ENCODE results near the gene NDUFA3.

Gene NDUFA3

GRCh38 chr19:54108496-54108895 is 5.8 kb downstream of the NDUFA3 start:
- DNase-seq, result no peak

GRCh38 chr19:54109651-54110050 is 7.0 kb downstream of the NDUFA3 start:
- no peak for DNase-seq

GRCh38 chr19:54114340-54115108 is 11.9 kb downstream of the NDUFA3 start:
- DNase-seq, result peak in 1 of 2 experiments; percentile 9

GRCh38 chr19:54115109-54116063 is 12.7 kb downstream of the NDUFA3 start, which contains the start of the genes PRPF31 and TFPT:
Gene PRPF31, plus strand, starts transcription at chr19:54115754. Its CDS starts 2,525 bp downstream, at chr19:54118279.
Gene TFPT, minus strand, starts transcription at chr19:54115657. Its CDS starts 388 bp downstream, at chr19:54115269.
- DNase-seq, result peak; percentile 92 to 96

DNA sequence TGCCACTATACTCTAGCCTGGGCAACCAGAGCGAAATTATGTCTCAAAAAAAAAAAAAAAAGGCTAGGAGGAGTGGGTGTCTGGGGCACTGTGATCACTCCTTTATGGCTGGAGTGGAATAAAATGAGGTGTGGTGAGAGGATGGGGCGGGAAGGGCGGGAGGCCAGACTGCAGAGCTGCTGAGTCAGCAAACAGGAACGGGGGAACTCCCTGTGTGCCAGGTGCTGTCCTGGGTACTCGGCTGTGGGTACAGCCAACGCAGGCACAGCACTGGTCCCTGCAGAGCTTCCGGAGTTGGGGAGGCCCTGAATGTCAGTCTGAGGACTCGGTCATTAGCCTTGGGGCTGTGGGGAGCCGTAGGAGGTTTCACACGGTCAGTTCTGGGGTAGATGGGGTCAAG is 18.6 kb downstream of the NDUFA3 start:
- DNase-seq, result no peak

- no peak for DNase-seq
Measured at GRCh38 chr19:54123682-54124081, 21.0 kb downstream of the NDUFA3 start.

DNA sequence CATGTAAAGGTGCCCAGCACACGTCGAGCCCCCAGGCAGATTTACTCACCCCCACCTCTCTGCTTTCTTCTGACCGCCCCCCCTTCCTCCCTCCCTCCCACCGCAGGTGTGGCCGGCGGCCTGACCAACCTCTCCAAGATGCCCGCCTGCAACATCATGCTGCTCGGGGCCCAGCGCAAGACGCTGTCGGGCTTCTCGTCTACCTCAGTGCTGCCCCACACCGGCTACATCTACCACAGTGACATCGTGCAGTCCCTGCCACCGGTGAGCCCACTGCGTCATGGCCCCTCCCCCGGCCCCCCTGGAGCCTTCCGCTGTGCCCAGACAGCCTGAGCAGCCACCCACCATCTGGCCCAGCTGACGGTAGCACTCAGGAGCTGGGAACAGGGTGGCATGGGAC is 21.7 kb downstream of the NDUFA3 start:
- DNase-seq, result no peak

- DNase-seq, result no peak
Measured at GRCh38 chr19:54125713-54126112, 23.1 kb downstream of the NDUFA3 start.

DNA sequence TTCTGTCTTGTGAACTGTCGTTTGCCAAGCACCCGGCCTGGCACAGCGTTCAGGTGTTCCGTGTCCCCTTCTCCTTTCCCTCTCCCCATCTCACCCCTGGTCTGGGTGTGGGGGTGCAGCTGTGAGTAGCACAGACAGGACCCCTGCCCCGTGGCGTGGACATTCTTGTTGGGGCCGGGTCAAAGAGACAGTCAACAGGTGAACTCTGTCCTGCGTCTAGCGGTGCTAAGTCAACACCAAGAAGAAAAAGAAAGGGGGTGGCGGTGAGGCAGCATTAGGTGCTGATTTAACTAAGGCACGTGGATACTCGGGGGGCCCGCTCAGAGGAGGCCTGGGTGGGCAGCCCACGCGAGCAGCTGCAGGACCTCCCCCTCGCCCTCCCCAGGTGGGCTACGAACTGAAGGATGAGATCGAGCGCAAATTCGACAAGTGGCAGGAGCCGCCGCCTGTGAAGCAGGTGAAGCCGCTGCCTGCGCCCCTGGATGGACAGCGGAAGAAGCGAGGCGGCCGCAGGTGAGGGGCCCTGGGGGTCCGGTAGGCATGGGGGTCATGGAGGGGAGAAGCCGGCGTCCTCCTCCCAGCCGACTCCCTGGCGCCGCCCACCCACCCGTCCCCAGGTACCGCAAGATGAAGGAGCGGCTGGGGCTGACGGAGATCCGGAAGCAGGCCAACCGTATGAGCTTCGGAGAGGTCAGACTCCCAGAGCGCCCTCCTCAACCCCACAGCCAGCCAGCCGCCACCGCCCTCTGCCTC is 25.2 kb downstream of the NDUFA3 start:
- DNase-seq, result no peak

- DNase-seq, result no peak
Measured at GRCh38 chr19:54128441-54128725, 25.7 kb downstream of the NDUFA3 start.

GRCh38 chr19:54128796-54129616 is 26.4 kb downstream of the NDUFA3 start:
- DNase-seq, result no peak

DNA sequence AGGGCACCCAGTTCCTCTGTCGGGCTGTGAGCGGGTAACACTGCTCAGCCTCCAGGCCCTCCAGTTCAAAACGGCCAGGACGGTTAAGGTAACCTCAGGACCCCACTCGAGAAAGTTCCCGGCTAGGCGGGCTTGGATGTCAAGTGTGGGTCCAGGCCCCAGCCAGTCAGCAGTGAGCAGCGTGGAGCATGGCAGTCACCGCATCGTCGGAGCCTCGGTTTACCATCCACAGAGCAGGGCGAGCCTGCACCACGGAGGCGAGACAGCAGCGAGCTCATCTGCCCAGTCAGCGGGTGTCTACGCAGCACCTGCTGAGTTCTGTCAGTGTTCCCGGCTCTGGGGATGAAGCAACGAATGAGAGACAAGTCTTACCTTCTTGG is 27.0 kb downstream of the NDUFA3 start:
- no peak for DNase-seq

- DNase-seq, result no peak
Measured at GRCh38 chr19:54133312-54133956, 30.8 kb downstream of the NDUFA3 start.

GRCh38 chr19:54133957-54134590 is 31.4 kb downstream of the NDUFA3 start:
- DNase-seq, result no peak

- DNase-seq, result no peak
Measured at GRCh38 chr19:54136086-54136863, 33.6 kb downstream of the NDUFA3 start.

DNA sequence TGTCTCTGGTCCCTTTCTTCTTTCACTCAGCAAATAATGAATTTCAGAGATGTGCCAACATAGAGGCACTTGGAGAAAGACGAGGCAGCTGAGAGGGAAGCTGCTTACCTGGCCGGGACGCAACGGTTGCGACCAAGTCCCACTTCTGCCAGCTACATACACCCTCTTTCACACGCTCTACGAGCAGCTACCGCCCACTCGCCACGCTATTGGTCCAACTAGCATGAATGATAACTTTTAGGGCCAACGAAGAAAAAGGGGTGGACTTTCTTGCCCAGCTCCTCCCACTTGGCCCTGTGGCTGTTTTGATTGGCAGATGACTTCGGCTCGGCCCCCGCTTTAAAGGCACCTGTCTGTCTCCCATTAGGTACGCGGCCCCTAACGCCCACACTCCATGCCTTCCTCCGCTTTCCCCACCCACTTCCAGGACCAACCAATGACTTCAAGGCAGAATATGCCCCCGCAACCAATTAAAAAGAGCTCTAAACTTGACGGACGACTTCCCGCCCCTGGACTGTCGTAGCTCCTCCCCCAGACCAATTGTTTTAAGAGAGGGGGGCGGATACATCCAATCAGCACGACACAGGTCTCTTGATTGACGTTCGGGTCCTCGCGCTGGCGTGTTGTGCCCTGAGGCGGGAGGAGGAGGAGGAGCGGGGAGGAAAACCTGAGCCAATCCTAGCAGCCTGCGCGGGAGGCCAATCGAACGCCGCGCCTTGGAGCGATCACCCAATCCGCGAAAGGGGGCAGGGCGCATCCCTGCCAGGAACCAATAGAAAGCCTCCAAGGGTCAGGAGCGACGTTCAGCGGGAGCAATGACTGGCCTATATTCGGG is 34.4 kb downstream of the NDUFA3 start:
- peak; percentile 95 to 100 for DNase-seq

GRCh38 chr19:54137699-54138488 is 35.2 kb downstream of the NDUFA3 start, which contains the start of gene CNOT3:
Gene CNOT3, plus strand, starts transcription at chr19:54137762. Its CDS starts 5,217 bp downstream, at chr19:54142979.
- peak; percentile 11 to 33 for DNase-seq

- no peak for DNase-seq
Measured at GRCh38 chr19:54138489-54139256, 36.0 kb downstream of the NDUFA3 start.
